ENCODE data around the gene ATG5.

The ATG5 gene

GRCh38 chr6:106181664-106182418, 143.7 kb downstream of the ATG5 start:
- no peaks in the 10 kb centered on the region for H3K36me3 ChIP-seq (ENCODE audit: insufficient read depth, low read length)
- TF ChIP-seq, protein P1, sequence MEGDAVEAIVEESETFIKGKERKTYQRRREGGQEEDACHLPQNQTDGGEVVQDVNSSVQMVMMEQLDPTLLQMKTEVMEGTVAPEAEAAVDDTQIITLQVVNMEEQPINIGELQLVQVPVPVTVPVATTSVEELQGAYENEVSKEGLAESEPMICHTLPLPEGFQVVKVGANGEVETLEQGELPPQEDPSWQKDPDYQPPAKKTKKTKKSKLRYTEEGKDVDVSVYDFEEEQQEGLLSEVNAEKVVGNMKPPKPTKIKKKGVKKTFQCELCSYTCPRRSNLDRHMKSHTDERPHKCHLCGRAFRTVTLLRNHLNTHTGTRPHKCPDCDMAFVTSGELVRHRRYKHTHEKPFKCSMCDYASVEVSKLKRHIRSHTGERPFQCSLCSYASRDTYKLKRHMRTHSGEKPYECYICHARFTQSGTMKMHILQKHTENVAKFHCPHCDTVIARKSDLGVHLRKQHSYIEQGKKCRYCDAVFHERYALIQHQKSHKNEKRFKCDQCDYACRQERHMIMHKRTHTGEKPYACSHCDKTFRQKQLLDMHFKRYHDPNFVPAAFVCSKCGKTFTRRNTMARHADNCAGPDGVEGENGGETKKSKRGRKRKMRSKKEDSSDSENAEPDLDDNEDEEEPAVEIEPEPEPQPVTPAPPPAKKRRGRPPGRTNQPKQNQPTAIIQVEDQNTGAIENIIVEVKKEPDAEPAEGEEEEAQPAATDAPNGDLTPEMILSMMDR (conservative IDR thresholded peaks at IDR 0.05; ENCODE audit: low read length), result no peak
- no peak for TF ChIP-seq EZH2phosphoT487 (IDR thresholded peaks at IDR 0.05; ENCODE audit: borderline replicate concordance)
- H3K4me3 ChIP-seq (ENCODE audit: low read length, poor library complexity, severe bottlenecking), result no peak overlapping the region
- no peaks in the 10 kb centered on the region for H3K9me3 ChIP-seq (ENCODE audit: insufficient read depth, low read depth, low read length)
- H3K9me2 ChIP-seq (replicated peaks; ENCODE audit: low read depth, low read length), result no peaks in the 10 kb centered on the region
- no peaks in the 10 kb centered on the region for H4K20me1 ChIP-seq (ENCODE audit: insufficient read depth, low read length, poor library complexity, severe bottlenecking)
- no peaks in the 10 kb centered on the region for H3F3A ChIP-seq (ENCODE audit: low read depth)
- no peak overlapping the region for H3K4me2 ChIP-seq (ENCODE audit: low read depth, low read length, poor library complexity, severe bottlenecking)
- H3K9ac ChIP-seq (ENCODE audit: low read depth, low read length, poor library complexity, severe bottlenecking), result no peak overlapping the region
- H3K79me2 ChIP-seq (ENCODE audit: insufficient read depth, low read length), result no peaks in the 10 kb centered on the region
- peaks cover 28% of the 10 kb centered on the region for H3K4me1 ChIP-seq (ENCODE audit: insufficient read depth, low read length, poor library complexity, severe bottlenecking)
- no peak overlapping the region for H2AFZ ChIP-seq (ENCODE audit: low read length)
- no peaks in the 10 kb centered on the region for H3K27me3 ChIP-seq (ENCODE audit: insufficient read depth, low read length, poor library complexity, severe bottlenecking)

DNA sequence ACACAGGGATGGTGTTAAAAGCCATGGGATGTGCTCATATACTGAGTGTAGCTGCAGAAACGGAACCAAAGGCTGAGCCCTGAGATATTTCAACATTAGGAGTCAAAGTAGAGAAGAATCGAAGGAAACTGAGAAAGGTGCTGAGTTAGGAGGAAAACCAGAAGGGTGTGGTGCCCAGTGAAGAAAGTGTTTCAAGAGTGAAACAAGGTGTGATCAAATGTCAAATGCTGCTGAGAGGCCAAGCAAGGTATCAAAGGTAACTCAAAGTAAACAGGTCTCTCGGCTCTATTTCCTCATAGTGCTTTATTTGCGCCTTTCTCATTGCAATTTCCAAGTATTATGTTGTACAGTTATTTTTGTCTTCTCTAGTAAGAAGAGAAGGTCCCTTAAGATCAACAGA, 145.4 kb downstream of the ATG5 start:
- no peaks in the 10 kb centered on the region for H4K20me1 ChIP-seq (ENCODE audit: insufficient read depth, low read length, poor library complexity, severe bottlenecking)
- TF ChIP-seq, protein P1 (conservative IDR thresholded peaks at IDR 0.05; ENCODE audit: low read length), result no peak
- TF ChIP-seq EZH2phosphoT487 (IDR thresholded peaks at IDR 0.05; ENCODE audit: borderline replicate concordance), result no peak
- no peaks in the 10 kb centered on the region for H3K9me2 ChIP-seq (replicated peaks; ENCODE audit: low read depth, low read length)
- no peaks in the 10 kb centered on the region for H3K79me2 ChIP-seq (ENCODE audit: insufficient read depth, low read length)
- no peaks in the 10 kb centered on the region for H3K9me3 ChIP-seq (ENCODE audit: insufficient read depth, low read depth, low read length)
- no peaks in the 10 kb centered on the region for H3K36me3 ChIP-seq (ENCODE audit: insufficient read depth, low read length)
- no peaks in the 10 kb centered on the region for H3K27me3 ChIP-seq (ENCODE audit: insufficient read depth, low read length, poor library complexity, severe bottlenecking)
- no peak overlapping the region for H3K4me2 ChIP-seq (ENCODE audit: low read depth, low read length, poor library complexity, severe bottlenecking)
- H3F3A ChIP-seq (ENCODE audit: low read depth), result no peaks in the 10 kb centered on the region
- no peak overlapping the region for H2AFZ ChIP-seq (ENCODE audit: low read length)
- no peak overlapping the region for H3K4me3 ChIP-seq (ENCODE audit: low read length, poor library complexity, severe bottlenecking)
- H3K9ac ChIP-seq (ENCODE audit: low read depth, low read length, poor library complexity, severe bottlenecking), result no peak overlapping the region
- H3K4me1 ChIP-seq (ENCODE audit: insufficient read depth, low read length, poor library complexity, severe bottlenecking), result peaks cover 12% of the 10 kb centered on the region

GRCh38 chr6:106178900-106179299, 146.7 kb downstream of the ATG5 start:
- Histone ChIP-seq H3K27me3 (ENCODE audit: insufficient read depth, low read length, poor library complexity, severe bottlenecking) (no peaks in the 10 kb centered on the region), H3F3A (ENCODE audit: low read depth) (no peaks in the 10 kb centered on the region), H2AFZ (ENCODE audit: low read length) (no peak overlapping the region), H4K20me1 (ENCODE audit: insufficient read depth, low read length, poor library complexity, severe bottlenecking) (no peaks in the 10 kb centered on the region), H3K79me2 (ENCODE audit: insufficient read depth, low read length) (no peaks in the 10 kb centered on the region), H3K4me3 (ENCODE audit: low read length, poor library complexity, severe bottlenecking) (no peak overlapping the region), H3K9me2 (replicated peaks; ENCODE audit: low read depth, low read length) (no peaks in the 10 kb centered on the region), H3K36me3 (ENCODE audit: insufficient read depth, low read length) (no peaks in the 10 kb centered on the region), H3K4me1 (ENCODE audit: insufficient read depth, low read length, poor library complexity, severe bottlenecking) (peaks cover 12% of the 10 kb centered on the region), H3K9me3 (ENCODE audit: insufficient read depth, low read depth, low read length) (no peaks in the 10 kb centered on the region), H3K4me2 (ENCODE audit: low read depth, low read length, poor library complexity, severe bottlenecking) (no peak overlapping the region), H3K9ac (ENCODE audit: low read depth, low read length, poor library complexity, severe bottlenecking) (no peak overlapping the region)
- TF ChIP-seq, protein P1 (conservative IDR thresholded peaks at IDR 0.05; ENCODE audit: low read length), result no peak
- TF ChIP-seq EZH2phosphoT487 (IDR thresholded peaks at IDR 0.05; ENCODE audit: borderline replicate concordance), result no peak

Data from Loucy (cell line).